GM21737 (cell line): ENCODE measurements around the gene TFCP2.

Source experiments
- ATAC-seq: cut with Tn5 transposase; IDR thresholded peaks from one replicate; pipeline ENCODE4 v1.9.1; 2021; ENCODE audit warnings: mild to moderate bottlenecking, moderate library complexity; ENCODE audit not compliant: unreplicated experiment

Gene TFCP2

DNA sequence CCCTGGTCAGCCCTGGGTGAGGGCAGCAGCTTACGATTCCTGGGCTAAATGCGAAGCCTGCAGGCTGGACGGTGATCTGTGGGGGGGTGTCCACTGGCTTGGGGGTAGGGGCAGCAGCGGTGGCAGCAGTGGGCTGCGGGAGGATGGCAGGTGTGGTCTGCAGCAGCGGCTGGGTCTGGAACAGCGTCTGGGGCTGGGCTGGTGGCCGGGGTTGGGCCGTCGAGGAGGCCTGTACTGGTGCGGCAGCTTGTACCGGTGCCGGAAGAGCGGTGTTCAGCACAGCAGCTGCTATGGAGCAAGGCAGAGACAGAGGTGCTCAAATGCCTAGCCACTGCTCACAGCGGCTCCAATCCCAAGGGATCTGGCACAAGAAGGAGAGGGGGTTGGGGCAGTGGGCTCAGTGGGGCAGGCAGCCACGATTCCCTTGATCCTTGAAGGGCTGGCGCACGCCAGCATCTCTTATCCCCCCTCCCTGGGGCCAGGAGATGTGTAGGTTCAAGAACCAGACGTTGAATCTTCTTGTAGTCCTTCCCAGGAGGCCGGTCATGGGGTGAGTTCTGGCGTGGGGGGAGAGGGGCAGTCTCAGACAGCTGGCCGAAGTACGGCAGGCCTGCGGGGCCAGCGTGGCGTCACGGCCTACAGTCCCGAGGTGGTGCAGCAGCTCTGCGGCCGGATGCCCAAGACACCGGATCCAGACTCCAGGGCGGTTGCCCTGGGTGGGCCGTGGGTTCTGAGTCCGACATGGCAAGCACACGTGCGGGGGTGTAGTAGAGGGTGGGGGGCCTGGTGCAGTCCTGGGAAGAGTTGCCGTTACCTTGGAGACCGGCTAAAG, 25.0 kb upstream of the TFCP2 start:
- ATAC-seq = no peak

DNA sequence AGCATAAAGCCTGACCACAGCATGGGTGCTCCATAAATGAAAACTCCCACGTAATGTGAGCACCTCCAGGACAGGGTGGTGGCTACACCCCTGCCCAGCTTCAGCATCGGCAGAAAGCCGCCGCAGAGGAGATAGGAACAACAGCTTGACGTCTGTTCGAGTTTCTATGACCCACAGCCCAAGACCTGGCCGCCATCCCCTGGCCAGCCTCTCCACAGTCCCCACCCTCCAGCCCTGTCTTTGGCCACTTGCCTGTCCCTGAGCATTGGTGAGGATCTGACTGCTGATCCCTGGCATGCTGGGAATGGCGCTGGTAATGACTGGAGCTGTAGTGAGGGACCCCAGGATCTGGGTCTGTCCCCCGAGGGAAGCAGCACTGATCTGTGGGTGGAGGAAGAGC, 23.6 kb upstream of the TFCP2 start:
- no peak for ATAC-seq

DNA sequence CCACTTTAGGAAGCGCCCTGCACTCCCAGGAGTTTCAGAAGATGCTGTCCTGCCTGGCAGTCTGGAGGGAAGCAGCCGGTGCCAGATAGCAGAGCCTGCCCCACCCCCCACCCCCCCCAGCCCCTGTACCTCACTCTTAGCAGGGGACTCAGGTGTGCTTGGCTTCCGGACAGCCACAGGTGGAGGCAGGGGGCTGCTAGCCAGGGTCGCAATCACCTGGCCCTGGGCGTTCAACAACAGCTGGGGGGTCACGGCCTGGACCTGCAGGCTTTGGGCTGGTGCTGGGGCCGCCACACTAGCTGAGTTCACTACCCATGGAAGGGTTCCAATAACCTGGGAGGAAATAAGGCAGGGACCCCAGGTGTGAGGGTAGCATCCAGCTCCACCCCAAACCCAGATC, 22.9 kb upstream of the TFCP2 start:
- no peak for ATAC-seq

DNA sequence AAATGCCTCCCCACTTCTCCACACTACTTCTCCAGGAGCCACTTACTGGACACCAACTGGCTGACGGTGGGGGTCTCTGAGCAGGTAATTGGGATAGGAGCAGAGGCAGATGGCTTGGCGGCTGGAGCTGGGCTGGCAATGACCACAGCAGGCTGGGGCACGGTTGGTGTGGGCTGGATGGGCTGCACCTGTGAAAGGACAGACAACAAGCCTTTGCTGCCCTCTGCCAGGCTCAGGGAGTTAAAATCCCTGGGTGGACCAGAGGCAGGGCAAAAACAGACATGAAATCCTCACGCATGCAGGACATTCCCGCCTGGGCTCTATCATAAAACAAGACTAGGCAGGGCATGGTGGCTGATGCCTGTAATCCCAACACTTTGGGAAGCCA, 19.3 kb upstream of the TFCP2 start:
- no peak for ATAC-seq

DNA sequence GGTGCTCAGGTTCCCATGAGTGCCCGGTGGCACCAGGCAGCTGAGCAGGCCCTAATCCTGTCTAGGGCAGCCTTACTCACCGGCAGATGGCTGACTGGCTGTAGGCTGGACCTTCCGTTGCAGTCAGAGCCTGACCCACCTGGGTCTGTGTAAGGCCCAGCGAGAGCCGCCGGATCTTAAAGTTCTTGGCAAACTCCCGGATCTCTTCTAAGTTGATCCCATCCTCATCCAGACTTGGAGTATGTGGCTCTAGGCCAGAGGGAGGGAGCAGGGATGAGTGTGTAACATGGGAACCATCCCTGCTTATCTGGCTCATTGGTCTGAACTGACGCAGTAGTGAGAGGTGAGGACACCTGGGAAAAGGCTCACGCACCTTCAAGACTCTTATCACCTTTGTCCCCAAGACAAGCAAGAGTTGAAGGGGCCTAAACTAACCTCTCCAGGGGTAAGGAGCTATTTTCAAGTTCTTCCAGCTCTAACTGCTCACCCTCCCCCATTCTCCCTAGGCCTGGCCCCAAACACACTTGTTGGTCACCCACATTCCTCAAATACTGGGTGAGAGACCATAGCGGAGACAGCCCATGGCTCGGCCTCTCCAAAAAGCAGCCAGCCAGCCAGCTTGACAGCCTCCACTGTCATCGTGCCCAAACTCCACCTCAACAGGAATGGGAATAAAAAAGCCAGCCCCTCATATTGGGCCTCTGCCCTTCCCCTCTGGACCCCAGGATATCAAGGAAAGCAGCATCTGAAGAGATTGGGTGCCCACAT, 18.8 kb upstream of the TFCP2 start:
- ATAC-seq = no peak

DNA sequence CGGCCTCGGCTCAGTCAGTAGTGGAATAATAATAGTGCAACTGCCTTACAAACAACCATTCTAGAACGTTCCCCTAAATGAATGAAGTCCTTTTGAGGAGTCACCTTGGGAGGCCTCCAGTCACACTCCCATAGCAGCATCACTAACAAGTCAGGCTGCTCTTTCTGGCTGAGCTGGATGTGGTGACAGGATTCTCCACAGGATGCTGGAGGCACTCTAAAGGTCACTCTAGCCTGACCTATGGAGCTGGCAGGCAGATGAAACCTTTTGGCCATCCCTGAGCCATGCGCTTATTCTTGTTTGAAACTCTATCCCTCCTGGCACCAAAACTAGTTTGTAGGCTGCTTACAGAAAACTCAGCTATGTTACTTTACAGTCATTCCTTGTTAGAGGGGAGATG, 17.9 kb upstream of the TFCP2 start:
- ATAC-seq = no peak

DNA sequence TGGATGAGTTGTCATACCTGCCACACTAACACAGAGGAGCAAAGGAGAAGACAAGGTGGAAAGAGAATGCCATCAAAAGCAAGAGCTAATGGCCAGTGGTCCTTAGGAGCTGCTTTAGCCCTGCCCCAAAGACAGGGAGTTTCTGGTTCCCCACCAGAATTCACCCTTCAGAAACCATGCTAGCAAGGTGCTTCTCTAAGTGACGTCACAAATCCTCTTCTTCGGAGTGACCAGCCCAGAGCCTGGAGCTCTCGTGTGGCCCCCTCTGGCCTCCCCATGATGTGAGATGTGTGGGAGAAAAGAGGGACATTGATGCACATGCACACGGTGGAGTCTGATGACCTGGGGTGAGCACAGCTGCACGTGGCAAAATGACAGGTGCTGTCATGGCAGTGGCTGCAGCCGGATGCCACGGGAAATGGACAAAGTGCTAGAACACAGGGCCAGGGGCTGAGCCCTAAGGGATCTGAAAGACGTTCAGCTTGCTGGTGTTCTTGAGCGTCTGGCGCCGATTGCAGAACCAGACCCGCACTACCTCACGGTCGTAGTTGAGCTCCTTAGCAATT, 16.9 kb upstream of the TFCP2 start:
- ATAC-seq = no peak

DNA sequence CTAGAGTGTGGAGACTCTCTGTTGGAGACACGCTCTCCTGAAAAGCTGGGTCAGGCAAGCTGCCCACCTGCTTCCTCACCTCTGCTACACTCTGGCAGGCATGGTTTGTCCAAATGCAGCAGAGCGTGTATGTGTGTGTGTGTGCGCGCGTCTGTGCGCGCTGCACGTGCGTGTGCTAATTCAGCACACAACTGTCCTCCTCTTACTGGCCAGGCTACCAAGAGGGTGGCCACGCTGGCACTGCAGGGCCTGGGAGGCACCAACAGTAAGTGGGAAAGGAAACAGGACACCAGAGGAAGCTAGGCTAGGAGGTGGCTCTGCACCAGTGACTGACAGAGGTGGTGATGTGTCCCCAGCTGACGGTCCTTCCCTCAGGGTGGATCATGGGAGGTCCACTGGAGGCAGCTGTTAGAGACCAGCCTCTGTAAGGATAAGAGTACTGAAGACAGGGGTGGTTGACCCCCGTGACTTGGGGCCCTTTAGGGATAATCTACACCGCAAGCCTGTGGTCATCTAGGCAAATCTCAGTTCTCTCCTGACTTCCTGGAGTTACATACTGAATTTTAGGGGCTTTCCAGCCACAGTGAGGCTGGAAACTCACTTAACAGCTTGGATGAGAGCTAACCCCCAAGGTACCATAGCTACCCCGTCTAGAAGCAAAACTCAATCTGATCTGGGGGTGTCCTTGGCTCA, 15.6 kb upstream of the TFCP2 start:
- no peak for ATAC-seq

DNA sequence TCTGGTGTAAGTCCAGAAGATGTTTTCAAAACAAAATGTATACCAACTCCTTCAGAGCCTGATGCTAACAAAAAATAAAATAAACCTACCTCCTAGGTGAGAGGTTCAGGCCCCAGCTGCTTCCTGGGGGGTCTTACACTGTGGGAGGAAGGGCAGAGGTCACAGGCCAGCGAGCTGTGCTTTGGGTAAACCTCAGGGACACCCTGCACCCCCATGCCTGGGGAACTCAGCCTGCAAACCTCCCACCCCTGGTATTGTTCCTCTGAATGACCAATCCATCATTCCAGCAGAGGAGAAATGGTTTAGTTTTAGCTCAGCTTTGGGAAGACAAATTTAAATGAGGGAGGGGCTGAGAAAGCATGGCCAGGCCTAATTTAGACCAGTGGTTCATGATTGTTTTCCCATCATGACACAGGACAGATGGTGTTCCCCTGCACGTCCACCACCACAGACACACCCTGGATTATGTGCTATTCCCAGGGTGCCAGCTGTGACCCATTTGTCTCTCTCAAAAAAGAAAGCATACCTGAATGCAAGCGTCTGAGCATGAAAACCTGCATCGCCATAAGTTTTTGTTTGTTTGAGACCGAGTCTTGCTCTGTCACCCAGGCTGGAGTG, 14.5 kb upstream of the TFCP2 start:
- no peak for ATAC-seq

DNA sequence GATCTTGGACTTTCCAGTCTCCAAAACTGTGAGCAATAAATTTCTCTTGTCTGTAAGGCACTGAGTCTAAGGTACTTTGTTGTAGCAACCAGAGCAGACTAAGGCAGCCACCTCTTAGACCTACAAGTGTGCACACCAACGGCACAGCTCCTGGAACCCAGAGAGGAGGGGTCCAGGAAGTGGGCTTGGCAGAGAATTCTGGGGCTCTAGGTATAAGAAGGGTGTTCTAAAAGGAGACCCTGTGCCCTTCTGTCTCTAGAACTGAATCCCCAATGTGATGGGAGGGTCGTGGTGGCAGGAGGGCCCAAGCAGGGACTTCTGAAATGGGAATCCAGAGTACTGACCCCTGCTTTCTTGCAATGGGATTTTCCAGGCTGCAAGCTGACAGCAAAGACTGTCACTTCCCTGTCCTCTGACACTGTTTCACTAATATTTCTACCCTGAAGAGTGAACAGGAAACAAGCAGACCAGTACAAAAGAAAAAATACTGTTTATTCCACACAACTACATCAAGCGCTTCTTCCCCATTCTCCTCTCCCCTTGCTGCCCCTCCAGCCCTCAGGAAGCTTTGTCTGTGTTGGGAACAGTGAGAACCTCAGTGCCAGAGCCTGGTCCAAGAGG, 13.6 kb upstream of the TFCP2 start:
- no peak for ATAC-seq

DNA sequence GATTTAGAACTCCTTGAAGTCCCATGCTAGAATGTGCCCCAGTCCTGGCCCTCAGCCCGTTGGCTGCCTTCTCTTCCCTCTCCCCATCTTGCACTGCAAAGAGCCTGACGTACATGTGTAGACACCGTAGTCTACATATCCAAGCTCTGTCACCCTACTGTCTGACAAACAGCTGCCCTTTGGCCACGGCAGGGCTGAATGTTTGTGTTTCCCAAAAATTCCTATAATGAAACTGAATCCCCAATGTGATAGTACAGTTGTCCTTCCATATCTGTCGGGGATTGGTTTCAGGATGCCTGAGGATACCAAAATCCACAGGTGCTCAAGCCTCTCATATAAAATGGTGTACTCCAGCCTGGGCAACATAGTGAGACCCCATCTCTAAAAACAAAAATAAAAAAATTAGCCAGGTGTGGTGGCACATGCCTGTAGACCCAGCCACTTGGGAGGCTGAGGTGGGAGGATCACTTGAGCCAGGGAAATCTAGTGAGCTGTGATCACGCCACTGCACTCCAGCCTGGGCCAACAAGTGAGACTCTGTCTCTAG, 12.3 kb upstream of the TFCP2 start:
- no peak for ATAC-seq

DNA sequence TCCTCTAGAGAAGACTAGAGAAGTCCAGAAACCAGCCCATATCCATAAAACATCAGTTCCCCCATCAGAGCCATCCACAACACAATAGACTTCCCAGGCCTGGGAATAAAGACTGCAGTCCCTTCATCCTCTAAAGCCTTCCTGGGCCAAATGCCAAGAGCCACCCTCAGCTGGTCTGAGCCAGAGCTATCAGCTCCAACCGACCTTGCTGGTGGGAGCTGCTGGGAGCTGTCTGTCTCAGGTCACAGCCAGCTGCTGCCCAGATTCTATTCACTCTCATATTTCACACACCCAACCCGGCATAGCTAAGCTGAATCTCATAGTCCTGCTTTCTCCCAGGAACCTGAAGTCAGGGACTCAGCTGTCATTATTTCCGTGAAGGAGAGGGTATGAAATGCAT, 10.9 kb upstream of the TFCP2 start:
- no peak for ATAC-seq

DNA sequence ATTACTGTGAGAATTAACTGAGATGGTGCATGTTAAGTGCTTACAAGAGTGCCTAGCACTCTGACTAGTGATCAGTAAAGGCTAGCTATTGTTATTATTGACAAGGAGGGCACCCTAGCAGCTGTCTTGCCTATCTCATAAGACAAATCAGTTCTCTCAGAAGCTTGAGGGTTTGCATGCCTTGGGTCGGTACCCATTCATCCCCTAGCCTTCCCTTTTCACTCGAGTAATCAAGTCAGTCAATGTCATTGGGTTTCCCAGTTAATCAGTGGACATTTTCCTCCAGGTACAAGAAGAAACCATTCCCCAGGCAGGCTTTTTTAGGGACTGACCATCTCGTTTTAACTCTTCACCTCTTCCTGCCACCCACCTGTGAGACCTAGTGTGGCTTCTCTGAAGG, 10.4 kb upstream of the TFCP2 start:
- ATAC-seq = no peak

DNA sequence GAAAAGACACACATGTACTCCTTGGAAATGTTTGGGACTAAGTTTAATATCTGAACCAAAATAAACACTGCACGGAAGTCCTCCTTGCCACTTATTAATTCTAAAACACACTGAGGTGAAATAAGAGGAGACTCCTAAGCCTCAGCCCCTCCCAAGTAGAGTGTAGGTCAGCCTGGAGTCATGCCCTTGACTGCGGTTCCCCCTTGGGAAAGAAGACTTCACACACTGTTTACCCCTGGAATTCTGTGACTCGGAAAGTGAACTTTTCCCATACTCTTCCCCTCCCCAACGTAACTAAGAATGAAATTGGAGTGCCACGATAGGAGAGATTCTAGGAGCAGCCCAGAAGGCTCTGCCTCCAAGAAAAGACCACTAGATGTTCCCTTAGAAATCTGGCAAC, 8.6 kb upstream of the TFCP2 start:
- no peak for ATAC-seq

DNA sequence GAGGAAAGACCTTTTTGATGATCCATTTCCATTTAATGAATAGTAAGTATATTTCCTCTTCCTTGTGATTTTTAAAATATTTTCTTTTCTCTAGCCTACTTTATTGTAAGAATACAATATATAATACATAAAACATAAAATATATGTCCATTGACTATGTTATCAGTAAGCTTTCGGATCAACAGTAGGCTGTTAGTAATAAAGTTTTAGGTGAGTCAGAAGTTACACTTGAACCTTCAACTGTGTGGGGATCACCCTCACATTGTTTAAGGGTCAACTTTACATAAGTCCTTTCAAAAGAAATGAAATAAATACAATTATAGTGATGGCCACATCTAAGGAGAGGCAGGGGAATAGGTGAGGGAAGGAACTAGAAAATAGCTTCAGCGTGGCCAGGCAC, 5.0 kb upstream of the TFCP2 start:
- no peak for ATAC-seq

DNA sequence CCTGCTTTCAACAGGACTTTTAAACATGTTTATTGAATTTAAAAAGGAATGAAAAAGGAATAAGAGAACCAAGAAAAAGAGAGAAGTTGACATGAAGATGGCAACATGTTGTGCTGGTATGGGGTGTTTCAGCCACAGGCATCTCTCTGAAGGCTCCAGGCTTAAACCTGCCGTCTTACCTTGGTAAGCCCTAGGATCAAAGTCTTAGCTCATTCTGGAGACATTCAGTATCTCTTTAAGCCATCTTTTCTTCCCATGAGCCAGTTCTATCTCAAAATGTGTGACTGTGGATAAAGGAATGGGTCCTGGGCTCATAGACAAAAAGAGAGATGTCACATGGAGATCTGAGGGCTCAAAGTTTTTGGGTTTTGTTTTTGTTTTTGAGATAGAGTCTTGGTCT, 1.6 kb upstream of the TFCP2 start:
- no peak for ATAC-seq

DNA sequence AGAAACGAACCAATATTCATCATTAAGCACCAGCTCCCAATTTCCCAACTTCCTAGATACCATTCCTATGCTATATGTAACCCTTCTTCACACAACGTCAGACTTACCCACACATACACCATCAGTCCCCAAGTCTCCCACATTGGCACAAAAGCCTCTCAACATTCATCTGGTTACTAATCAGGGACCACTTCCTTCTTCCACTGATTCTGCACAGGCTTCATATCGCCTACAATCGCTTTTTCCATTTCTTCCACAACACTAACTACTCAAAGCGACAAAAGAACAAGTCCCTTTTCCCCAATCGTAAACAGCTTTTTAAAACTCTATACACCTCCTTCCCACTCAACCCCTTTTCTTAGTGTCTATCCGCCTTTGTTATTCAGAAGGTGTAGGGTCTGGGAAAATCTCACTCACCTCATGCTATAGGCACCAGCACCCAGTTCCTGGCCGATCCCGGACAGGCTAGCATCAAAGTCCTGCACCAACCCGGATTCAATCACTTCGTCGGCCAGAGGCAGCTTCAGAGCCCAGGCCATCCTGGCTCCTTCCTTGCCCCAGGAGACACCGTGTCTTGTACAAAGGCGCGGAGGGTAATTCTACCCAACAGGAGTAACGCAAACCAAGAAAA, 936 bp downstream of the TFCP2 start:
- ATAC-seq = no peak

DNA sequence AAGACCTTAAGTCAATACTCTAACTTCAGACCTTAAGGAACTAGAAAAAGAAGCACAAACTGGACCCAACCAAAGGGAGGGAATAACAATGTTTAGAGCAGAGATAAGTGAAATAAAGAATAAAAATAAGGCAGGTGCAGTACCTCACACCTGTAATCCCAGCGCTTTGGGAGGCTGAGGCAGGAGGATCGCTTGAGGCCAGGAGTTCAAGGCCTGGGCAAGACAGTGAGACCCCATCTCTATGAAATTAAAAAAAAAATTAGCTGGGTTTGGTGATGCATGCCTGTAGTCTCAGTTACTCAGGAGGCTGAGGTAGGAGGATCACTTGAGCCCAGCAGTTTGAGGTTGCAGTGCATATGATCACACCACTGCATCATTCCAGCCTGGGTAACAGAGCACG, 9.1 kb downstream of the TFCP2 start:
- ATAC-seq = no peak

DNA sequence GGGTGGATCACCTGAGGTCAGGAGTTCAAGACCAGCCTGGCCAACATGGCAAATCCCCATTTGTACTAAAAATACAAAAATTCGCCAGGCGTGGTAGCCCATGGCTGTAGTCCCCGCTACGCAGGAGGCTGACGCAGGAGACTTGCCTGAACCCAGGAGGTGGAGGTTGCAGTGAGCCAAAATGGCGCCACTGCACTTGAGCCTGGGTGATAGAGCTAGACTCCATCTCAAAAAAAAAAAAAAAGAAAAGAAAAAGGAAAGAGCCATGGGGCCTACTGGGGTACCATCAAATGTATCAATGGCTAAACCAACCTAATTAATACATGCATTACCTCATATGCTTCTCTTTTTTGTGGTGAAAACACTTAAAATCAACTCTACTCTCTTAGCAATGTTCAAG, 10.7 kb downstream of the TFCP2 start:
- no peak for ATAC-seq
